Choroid plexus epithelial cell (primary cell): ENCODE results near the gene RET.

ENCODE experiments used
- DNase-seq: peaks from one replicate; pipeline ENCODE4 v3.0.0-alpha.2; 2010; ENCODE audit warnings: low read depth
- H3K4me3 ChIP-seq: 2 replicates; pipeline ENCODE4 v1.5.1; 2011; ENCODE audit warnings: low read depth, mild to moderate bottlenecking, control low read depth, low read length, moderate library complexity
- CTCF ChIP-seq: conservative IDR thresholded peaks from 2 replicates; pipeline ENCODE4 v1.5.1; 2011; ENCODE audit warnings: low read depth, mild to moderate bottlenecking, control low read depth, inconsistent platforms, low read length, moderate library complexity

RET gene

GRCh38 chr10:43036481-43037428 lies 40.1 kb upstream of the RET start:
- no peak for TF ChIP-seq CTCF

GRCh38 chr10:43037440-43037839 lies 39.4 kb upstream of the RET start:
- TF ChIP-seq CTCF: no peak
- DNase-seq: no peak
- H3K4me3 ChIP-seq: no peak overlapping the region

More at GRCh38 chr10:43036481-43037428, 40.1 kb upstream of the RET start:
- H3K4me3 ChIP-seq: no peak overlapping the region
- DNase-seq: no peak

- no peak overlapping the region for H3K4me3 ChIP-seq
- no peak for TF ChIP-seq CTCF
- no peak for DNase-seq
Observed at GRCh38 chr10:43037942-43038782, 38.7 kb upstream of the RET start.

GRCh38 chr10:43038783-43039623 lies 37.9 kb upstream of the RET start:
- no peak for DNase-seq
- TF ChIP-seq CTCF: no peak
- no peak overlapping the region for H3K4me3 ChIP-seq

GRCh38 chr10:43039624-43040481 lies 37.0 kb upstream of the RET start:
- no peak overlapping the region for H3K4me3 ChIP-seq
- TF ChIP-seq CTCF: no peak
- DNase-seq: no peak
